Fibroblast of pulmonary artery (primary cell): Measurements from ENCODE around the gene RHOD.

ENCODE experiments used
- DNase-seq: peaks from one replicate; pipeline ENCODE4 v3.0.0-alpha.2; 2010; ENCODE audit warnings: low read depth
- H3K4me3 ChIP-seq: replicated peaks from 2 replicates; pipeline ENCODE4 v1.5.1; 2011; ENCODE audit warnings: low read depth, mild to moderate bottlenecking, control low read depth, low read length, moderate library complexity
- TF ChIP-seq, protein P1 (sequence below): IDR thresholded peaks from 2 replicates; pipeline ENCODE4 v1.5.1; 2011; ENCODE audit warnings: mild to moderate bottlenecking, control low read depth, low read length, inconsistent platforms; ENCODE audit errors: missing control alignments

Gene RHOD, protein sequence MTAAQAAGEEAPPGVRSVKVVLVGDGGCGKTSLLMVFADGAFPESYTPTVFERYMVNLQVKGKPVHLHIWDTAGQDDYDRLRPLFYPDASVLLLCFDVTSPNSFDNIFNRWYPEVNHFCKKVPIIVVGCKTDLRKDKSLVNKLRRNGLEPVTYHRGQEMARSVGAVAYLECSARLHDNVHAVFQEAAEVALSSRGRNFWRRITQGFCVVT

DNA sequence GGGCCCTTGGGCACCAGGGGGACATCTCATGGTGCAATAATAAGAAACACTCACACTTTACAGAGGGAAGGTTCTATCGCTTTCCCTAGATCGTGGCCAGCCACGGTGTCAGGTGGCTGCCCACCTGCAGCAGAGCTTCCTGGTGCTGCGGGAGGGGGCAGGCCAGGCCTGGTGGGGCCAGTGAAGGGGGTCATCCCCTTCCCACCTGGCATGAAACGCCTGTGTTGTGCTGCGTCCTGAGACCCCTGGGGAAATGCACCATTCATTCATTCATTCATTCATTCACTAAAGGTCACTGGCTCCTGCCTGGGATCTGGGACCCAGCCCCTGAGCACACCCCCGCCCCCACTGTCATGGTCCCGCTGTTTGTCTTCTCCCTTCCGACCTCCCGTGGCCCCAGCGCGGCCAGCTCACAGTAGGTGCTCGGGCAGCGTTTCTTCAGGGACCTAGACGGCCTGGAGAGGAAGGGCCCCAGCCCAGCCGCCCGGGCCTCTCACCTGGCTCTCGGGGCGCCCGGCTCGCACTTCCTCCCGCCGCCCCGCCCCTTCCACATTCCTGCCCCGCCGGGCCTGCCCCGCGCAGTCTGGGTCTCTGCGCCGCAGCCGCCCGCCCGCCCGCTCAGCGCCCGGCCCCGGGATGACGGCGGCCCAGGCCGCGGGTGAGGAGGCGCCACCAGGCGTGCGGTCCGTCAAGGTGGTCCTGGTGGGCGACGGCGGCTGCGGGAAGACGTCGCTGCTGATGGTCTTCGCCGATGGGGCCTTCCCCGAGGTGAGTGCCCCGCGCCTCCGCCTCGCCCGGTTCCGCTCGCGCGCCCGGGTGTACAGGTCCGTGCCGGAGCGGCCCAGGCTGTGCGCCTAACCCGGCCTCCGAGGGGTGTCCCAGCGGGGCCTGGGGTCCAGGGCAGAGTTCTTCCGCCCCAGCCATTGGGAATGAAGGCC is at the start of gene RHOD:
Gene RHOD (plus strand): TSS at position 581 of the 938 bp plus-strand sequence. CDS start 56 bp downstream, at position 637.
- peak within 1 kb of the TSS; percentile 50 for H3K4me3 ChIP-seq
- DNase-seq: no peak
- TF ChIP-seq, protein P1, sequence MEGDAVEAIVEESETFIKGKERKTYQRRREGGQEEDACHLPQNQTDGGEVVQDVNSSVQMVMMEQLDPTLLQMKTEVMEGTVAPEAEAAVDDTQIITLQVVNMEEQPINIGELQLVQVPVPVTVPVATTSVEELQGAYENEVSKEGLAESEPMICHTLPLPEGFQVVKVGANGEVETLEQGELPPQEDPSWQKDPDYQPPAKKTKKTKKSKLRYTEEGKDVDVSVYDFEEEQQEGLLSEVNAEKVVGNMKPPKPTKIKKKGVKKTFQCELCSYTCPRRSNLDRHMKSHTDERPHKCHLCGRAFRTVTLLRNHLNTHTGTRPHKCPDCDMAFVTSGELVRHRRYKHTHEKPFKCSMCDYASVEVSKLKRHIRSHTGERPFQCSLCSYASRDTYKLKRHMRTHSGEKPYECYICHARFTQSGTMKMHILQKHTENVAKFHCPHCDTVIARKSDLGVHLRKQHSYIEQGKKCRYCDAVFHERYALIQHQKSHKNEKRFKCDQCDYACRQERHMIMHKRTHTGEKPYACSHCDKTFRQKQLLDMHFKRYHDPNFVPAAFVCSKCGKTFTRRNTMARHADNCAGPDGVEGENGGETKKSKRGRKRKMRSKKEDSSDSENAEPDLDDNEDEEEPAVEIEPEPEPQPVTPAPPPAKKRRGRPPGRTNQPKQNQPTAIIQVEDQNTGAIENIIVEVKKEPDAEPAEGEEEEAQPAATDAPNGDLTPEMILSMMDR: no peak

DNA sequence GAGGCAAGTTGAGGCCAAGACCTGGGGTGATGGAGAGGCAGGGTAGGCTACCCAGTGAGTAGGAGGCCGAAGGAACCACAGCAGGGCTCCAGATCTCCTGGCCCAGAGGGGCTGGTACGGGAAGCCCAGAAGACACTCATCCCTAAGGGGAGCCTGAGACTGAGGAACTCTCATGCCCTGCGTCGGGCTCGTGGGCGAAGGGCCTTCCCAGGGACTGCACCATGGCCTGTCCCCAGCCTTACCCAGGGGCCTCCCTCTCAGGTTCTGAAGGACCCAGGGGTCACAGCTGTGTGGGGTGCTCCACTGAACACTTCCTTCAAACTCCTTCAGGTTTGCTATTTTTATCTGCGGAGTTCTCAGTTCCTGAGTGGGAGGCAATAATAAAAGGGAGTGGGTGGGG is 49.5 kb upstream of the RHOD start:
- H3K4me3 ChIP-seq: no peak overlapping the region

GRCh38 chr11:67010296-67010905 is 46.2 kb upstream of the RHOD start:
- TF ChIP-seq, protein P1: no peak
- no peak for DNase-seq
- H3K4me3 ChIP-seq: no peak overlapping the region

More for the DNA sequence above, 49.5 kb upstream of the RHOD start:
- TF ChIP-seq, protein P1: no peak
- no peak for DNase-seq

GRCh38 chr11:67013511-67014045 is 43.1 kb upstream of the RHOD start:
- DNase-seq: no peak
- TF ChIP-seq, protein P1: no peak
- no peak overlapping the region for H3K4me3 ChIP-seq

DNA sequence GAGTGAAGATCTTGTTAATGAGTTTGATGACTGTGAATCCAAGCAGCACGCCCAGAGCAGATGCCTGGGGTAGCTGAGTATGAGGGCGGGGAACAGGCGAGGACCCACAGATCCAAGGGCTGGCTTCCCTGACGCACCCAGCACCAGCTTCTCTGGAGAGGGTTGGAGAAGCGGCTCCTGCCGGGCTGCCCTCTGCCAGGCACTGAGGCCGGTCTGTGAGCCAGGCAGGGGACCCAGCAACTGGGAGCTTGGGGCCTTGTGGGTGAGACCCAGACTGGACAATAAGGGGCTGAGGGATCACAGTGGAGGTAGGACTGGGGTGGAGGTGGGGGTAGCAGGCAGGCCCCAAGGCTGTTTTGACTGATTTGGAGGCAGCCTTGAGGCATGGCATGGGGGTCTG is 42.3 kb upstream of the RHOD start:
- TF ChIP-seq, protein P1: no peak
- DNase-seq: no peak
- no peak overlapping the region for H3K4me3 ChIP-seq

DNA sequence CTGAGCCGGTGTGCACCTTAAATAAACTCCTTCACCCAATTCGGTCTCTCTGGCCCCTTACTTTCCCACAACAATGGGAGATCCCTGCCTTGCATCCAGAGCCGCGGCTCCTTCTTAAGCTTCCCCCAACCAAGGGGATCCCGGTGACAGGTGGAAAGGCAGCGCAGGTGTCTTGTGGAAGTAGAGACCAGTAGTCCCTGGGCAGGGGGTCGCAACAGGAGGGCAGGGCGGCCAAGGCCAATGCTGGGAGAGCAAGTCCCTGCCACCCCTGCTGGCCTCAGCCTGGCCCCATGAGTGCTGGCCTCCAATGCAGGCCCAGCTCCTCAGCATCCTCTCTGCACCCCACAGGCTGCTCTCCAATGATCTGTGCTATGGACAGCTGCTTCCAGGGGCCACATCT is 41.6 kb upstream of the RHOD start:
- H3K4me3 ChIP-seq: no peak overlapping the region
- DNase-seq: no peak
- TF ChIP-seq, protein P1: no peak
